ENCODE results near the gene CCDC141. TPM values are rescaled to one million over a fixed set of nuclear protein-coding genes. Genes with fewer than 3 reads are reported as not detected.

Gene CCDC141
- total RNA-seq, 3 donors from 2014 or later (not counting 1 experiment from before 2014, with no cell fraction given) = 2.0 to 3.1 (median 2.0) TPM

- WGBS (ENCODE audit: insufficient coverage) = 36% methylated on average over 2 of the region's 2 CpGs
- Histone ChIP-seq H3K27ac (ENCODE audit: low read length) (no peak overlapping the region), H3K36me3 (ENCODE audit: control insufficient read depth, insufficient read depth, low read length) (no peaks in the 10 kb centered on the region), H3K4me3 (ENCODE audit: low read length) (no peak overlapping the region), H3K9me3 (ENCODE audit: control insufficient read depth, insufficient read depth, low read length) (peaks cover 3% of the 10 kb centered on the region), H3K4me1 (ENCODE audit: control insufficient read depth, insufficient read depth, low read length) (peaks cover 3% of the 10 kb centered on the region), H3K27me3 (ENCODE audit: control insufficient read depth, insufficient read depth, low read length) (no peaks in the 10 kb centered on the region)
- intact Hi-C loops (cut with micrococcal nuclease) = no loop called here
- ATAC-seq = no peak
- peaks cover 2 to 4% of the 10 kb centered on the region in 2 donors for H3K9me3 Mint-ChIP-seq
- no peak for TF ChIP-seq CTCF (IDR thresholded peaks at IDR 0.05)
- no peaks in the 10 kb centered on the region for H3K4me1 Mint-ChIP-seq
- H3K27ac Mint-ChIP-seq = no peak overlapping the region
- no peaks in the 10 kb centered on the region for H3K27me3 Mint-ChIP-seq (ENCODE audit: low read depth in 2 of 2)
- no peak overlapping the region for H3K4me3 Mint-ChIP-seq
- DNase-seq = no peak
- H3K36me3 Mint-ChIP-seq = no peaks in the 10 kb centered on the region
Observed at GRCh38 chr2:179021258-179021657, 28.7 kb downstream of the CCDC141 start.

- Histone ChIP-seq H3K36me3 (ENCODE audit: control insufficient read depth, insufficient read depth, low read length) (no peaks in the 10 kb centered on the region), H3K27ac (ENCODE audit: low read length) (no peak overlapping the region), H3K9me3 (ENCODE audit: control insufficient read depth, insufficient read depth, low read length) (no peaks in the 10 kb centered on the region), H3K27me3 (ENCODE audit: control insufficient read depth, insufficient read depth, low read length) (no peaks in the 10 kb centered on the region), H3K4me1 (ENCODE audit: control insufficient read depth, insufficient read depth, low read length) (peaks cover 3% of the 10 kb centered on the region), H3K4me3 (ENCODE audit: low read length) (no peak overlapping the region)
- peak in 1 of 2 donors; percentile 53 for DNase-seq
- no peak overlapping the region for H3K27ac Mint-ChIP-seq
- peak in 2 of 3 donors; percentile 51 to 55 for ATAC-seq
- no peaks in the 10 kb centered on the region for H3K27me3 Mint-ChIP-seq (ENCODE audit: low read depth in 2 of 2)
- no peak for TF ChIP-seq CTCF (IDR thresholded peaks at IDR 0.05)
- no peaks in the 10 kb centered on the region for H3K4me1 Mint-ChIP-seq
- intact Hi-C loops (cut with micrococcal nuclease) = no loop called here
- H3K36me3 Mint-ChIP-seq = no peaks in the 10 kb centered on the region
- H3K4me3 Mint-ChIP-seq = no peak overlapping the region
- 61% methylated on average over 2 of the region's 3 CpGs for WGBS (ENCODE audit: insufficient coverage)
- H3K9me3 Mint-ChIP-seq = peaks cover 0 to under 1% of the 10 kb centered on the region in 2 donors
Observed at GRCh38 chr2:179020156-179020750, 29.7 kb downstream of the CCDC141 start.

GRCh38 chr2:179019260-179019659, 30.7 kb downstream of the CCDC141 start:
- H3K27me3 ChIP-seq (ENCODE audit: control insufficient read depth, insufficient read depth, low read length) = no peaks in the 10 kb centered on the region
- H3K36me3 ChIP-seq (ENCODE audit: control insufficient read depth, insufficient read depth, low read length) = no peaks in the 10 kb centered on the region
- H3K4me1 Mint-ChIP-seq = no peaks in the 10 kb centered on the region
- no peak overlapping the region for H3K27ac ChIP-seq (ENCODE audit: low read length)
- ATAC-seq (no peak), DNase-seq (no peak)
- WGBS (ENCODE audit: insufficient coverage) = 100% methylated on average over 3 of the region's 5 CpGs
- H3K27ac Mint-ChIP-seq = no peak overlapping the region
- peaks cover 3% of the 10 kb centered on the region for H3K4me1 ChIP-seq (ENCODE audit: control insufficient read depth, insufficient read depth, low read length)
- H3K9me3 ChIP-seq (ENCODE audit: control insufficient read depth, insufficient read depth, low read length) = no peaks in the 10 kb centered on the region
- no peak overlapping the region for H3K4me3 Mint-ChIP-seq
- no peak overlapping the region for H3K4me3 ChIP-seq (ENCODE audit: low read length)
- no peak for TF ChIP-seq CTCF (IDR thresholded peaks at IDR 0.05)
- H3K9me3 Mint-ChIP-seq = peaks cover 0 to 1% of the 10 kb centered on the region in 2 donors
- no peaks in the 10 kb centered on the region for H3K27me3 Mint-ChIP-seq (ENCODE audit: low read depth in 2 of 2)
- intact Hi-C loops (cut with micrococcal nuclease) = no loop called here
- no peaks in the 10 kb centered on the region for H3K36me3 Mint-ChIP-seq

Measured in natural killer cell (primary cell).